SU-DHL-6 (cell line): ENCODE results near the gene MSL3B.

Experiments
- CTCF ChIP-seq: fragments of 200-600 bp; sonication (generic); IDR thresholded peaks from one replicate; pipeline ENCODE4 v1.5.1; 2017; ENCODE audit warnings: antibody characterized with exemption, mild to moderate bottlenecking, low read length, moderate library complexity; ENCODE audit not compliant: insufficient read depth, poor library complexity, severe bottlenecking
- EZH2phosphoT487 ChIP-seq: fragments of 200-600 bp; sonication (generic), shearing (Covaris generic); conservative IDR thresholded peaks from 2 replicates; pipeline ENCODE4 v1.6.1; 2018; ENCODE audit warnings: mild to moderate bottlenecking, antibody characterized with exemption, low read length, moderate library complexity, mixed read lengths

GRCh38 chr2:233844064-233844807 lies 23.9 kb downstream of the MSL3B start:
- TF ChIP-seq CTCF = no peak
- no peak for TF ChIP-seq EZH2phosphoT487
